ENCODE data around the gene CPA5. TPM values are rescaled to one million over a fixed set of nuclear protein-coding genes. Genes with fewer than 3 reads are reported as not detected.

CPA5 gene
- polyA plus RNA-seq, 1 of the 3 experiments (the other 2 are of a cell fraction): 1.3 TPM

GRCh38 chr7:130345136-130345535 lies 520 bp downstream of the CPA5 start (continued):
- TF ChIP-seq IRF3 (IDR thresholded peaks at IDR 0.05; ENCODE audit: low read depth, low read length): no peak

GRCh38 chr7:130345725-130346124 lies 1.1 kb downstream of the CPA5 start:
- Histone ChIP-seq H3K9me3 (no peaks in the 10 kb centered on the region), H3K27ac (ENCODE audit: low read depth in 2 of 2, low read length in 1 of 2) (no peak overlapping the region), H3K4me2 (no peak overlapping the region), H2AFZ (ENCODE audit: low read depth) (no peak overlapping the region), H3K27me3 (ENCODE audit: insufficient read depth) (no peaks in the 10 kb centered on the region), H3K79me2 (ENCODE audit: insufficient read depth) (no peaks in the 10 kb centered on the region), H3K4me3 (ENCODE audit: low read depth in 2 of 2, low read length in 1 of 2) (no peak overlapping the region), H3K9me2 (no peaks in the 10 kb centered on the region), H3K9ac (no peak overlapping the region), H4K20me1 (ENCODE audit: insufficient read depth) (no peaks in the 10 kb centered on the region), H3K4me1 (ENCODE audit: control insufficient read depth in 1 of 2, insufficient read depth in 2 of 2, low read depth in 1 of 2, low read length in 1 of 2) (no peaks in the 10 kb centered on the region; a peak in 1 of 4 replicates), H3K36me3 (replicated peaks in 1 of 2; ENCODE audit: control insufficient read depth in 1 of 2, insufficient read depth in 2 of 2, low read length in 1 of 2) (no peaks in the 10 kb centered on the region), H3F3A (replicated peaks; ENCODE audit: insufficient read depth) (no peaks in the 10 kb centered on the region)
- no peak for DNase-seq
- no peak for TF ChIP-seq RFX5 (IDR thresholded peaks at IDR 0.05; ENCODE audit: low read length)
- no peak for TF ChIP-seq EZH2phosphoT487 (IDR thresholded peaks at IDR 0.05; ENCODE audit: borderline replicate concordance, low read depth)
- TF ChIP-seq SMC3 (IDR thresholded peaks at IDR 0.05; ENCODE audit: low read depth, low read length): no peak
- no peak for TF ChIP-seq CHD2 (IDR thresholded peaks at IDR 0.05; ENCODE audit: low read length, partially characterized antibody)
- TF ChIP-seq POLR2AphosphoS5 (IDR thresholded peaks at IDR 0.05; ENCODE audit: low read depth, low read length): no peak
- TF ChIP-seq YY1 (IDR thresholded peaks at IDR 0.05; ENCODE audit: low read depth): no peak
- no peak for TF ChIP-seq GATA2 (CRISPR knock-in tag; IDR thresholded peaks at IDR 0.05)
- TF ChIP-seq JUND (IDR thresholded peaks at IDR 0.05): no peak
- POLR2A ChIA-PET: no interaction called here
- 77% methylated on average over 5 of the region's 5 CpGs for WGBS (ENCODE audit: low lambda C conversion rate)
- CTCF ChIA-PET: interaction anchor here (1.1 kb wide), 1 partner anchor 14 kb away, joined by 4 read pairs; no protein-coding TSS in a partner anchor

- no peaks in the 10 kb centered on the region for H3K36me3 ChIP-seq (replicated peaks in 1 of 2; ENCODE audit: control insufficient read depth in 1 of 2, insufficient read depth in 2 of 2, low read length in 1 of 2)
- H3K9me3 ChIP-seq: no peaks in the 10 kb centered on the region
- no peaks in the 10 kb centered on the region for H3K27me3 ChIP-seq (ENCODE audit: insufficient read depth)
- H3K9ac ChIP-seq: no peak overlapping the region
- H2AFZ ChIP-seq (ENCODE audit: low read depth): no peak overlapping the region
- no peaks in the 10 kb centered on the region for H3K9me2 ChIP-seq
- 80% methylated on average over 6 of the region's 10 CpGs for WGBS (ENCODE audit: low lambda C conversion rate)
- POLR2A ChIA-PET: no interaction called here
- CTCF ChIA-PET: interaction anchor here (1.3 kb wide), 1 partner anchor 14 kb away, joined by 4 read pairs; no protein-coding TSS in a partner anchor
- H3K4me2 ChIP-seq: no peak overlapping the region
- H3K27ac ChIP-seq (ENCODE audit: low read depth in 2 of 2, low read length in 1 of 2): no peak overlapping the region
- no peaks in the 10 kb centered on the region; a peak in 1 of 4 replicates for H3K4me1 ChIP-seq (ENCODE audit: control insufficient read depth in 1 of 2, insufficient read depth in 2 of 2, low read depth in 1 of 2, low read length in 1 of 2)
- no peaks in the 10 kb centered on the region for H4K20me1 ChIP-seq (ENCODE audit: insufficient read depth)
- H3K4me3 ChIP-seq (ENCODE audit: low read depth in 2 of 2, low read length in 1 of 2): no peak overlapping the region
- no peaks in the 10 kb centered on the region for H3K79me2 ChIP-seq (ENCODE audit: insufficient read depth)
- no peaks in the 10 kb centered on the region for H3F3A ChIP-seq (replicated peaks; ENCODE audit: insufficient read depth)
- no peak for DNase-seq
- TF ChIP-seq USF1 (IDR thresholded peaks at IDR 0.05; ENCODE audit: borderline replicate concordance, low read depth) (no peak), ELF1 (IDR thresholded peaks at IDR 0.05) (no peak), REST (IDR thresholded peaks at IDR 0.05; ENCODE audit: low read depth, low read length) (no peak), RXRA (IDR thresholded peaks at IDR 0.05; ENCODE audit: borderline replicate concordance, low read depth) (no peak), RFX5 (IDR thresholded peaks at IDR 0.05; ENCODE audit: low read length) (no peak), FOSL2 (IDR thresholded peaks at IDR 0.05; ENCODE audit: borderline replicate concordance, low read depth) (no peak), ZBTB33 (IDR thresholded peaks at IDR 0.05; ENCODE audit: borderline replicate concordance, low read depth) (no peak), TEAD4 (IDR thresholded peaks at IDR 0.05; ENCODE audit: borderline replicate concordance, insufficient read depth) (no peak), EP300 (IDR thresholded peaks at IDR 0.05; ENCODE audit: borderline replicate concordance in 1 of 2, low read depth in 1 of 2, low read length in 1 of 2) (no peak), FOXJ3 (CRISPR knock-in tag; IDR thresholded peaks at IDR 0.05) (no peak)
Measured at GRCh38 chr7:130346177-130346905, 1.7 kb downstream of the CPA5 start.

All from SK-N-SH (cell line).